GM06990 (cell line): ENCODE results near the gene TNS3.

ENCODE experiments used
- DNase-seq: peaks from one replicate; pipeline ENCODE4 v3.0.0-alpha.2; 2011; ENCODE audit not compliant: insufficient read length; ENCODE audit errors: extremely low read depth
- H3K27me3 ChIP-seq: replicated peaks from 2 replicates; pipeline ENCODE4 v1.6.0; 2011; ENCODE audit warnings: low read length; ENCODE audit not compliant: control insufficient read depth, insufficient read depth
- H3K36me3 ChIP-seq: 2 replicates; pipeline ENCODE4 v1.5.1; 2011; ENCODE audit warnings: low read length; ENCODE audit not compliant: control insufficient read depth, insufficient read depth
- H3K4me3 ChIP-seq: replicated peaks from 2 replicates; pipeline ENCODE4 v1.5.1; 2011; ENCODE audit warnings: low read depth, mild to moderate bottlenecking, control low read depth, low read length
- TF ChIP-seq, protein P1 (sequence below): IDR thresholded peaks from 2 replicates; pipeline ENCODE4 v1.5.1; 2011; ENCODE audit warnings: low read length, control low read depth, mild to moderate bottlenecking, inconsistent platforms; ENCODE audit not compliant: insufficient read depth, poor library complexity, severe bottlenecking

TNS3 gene

DNA sequence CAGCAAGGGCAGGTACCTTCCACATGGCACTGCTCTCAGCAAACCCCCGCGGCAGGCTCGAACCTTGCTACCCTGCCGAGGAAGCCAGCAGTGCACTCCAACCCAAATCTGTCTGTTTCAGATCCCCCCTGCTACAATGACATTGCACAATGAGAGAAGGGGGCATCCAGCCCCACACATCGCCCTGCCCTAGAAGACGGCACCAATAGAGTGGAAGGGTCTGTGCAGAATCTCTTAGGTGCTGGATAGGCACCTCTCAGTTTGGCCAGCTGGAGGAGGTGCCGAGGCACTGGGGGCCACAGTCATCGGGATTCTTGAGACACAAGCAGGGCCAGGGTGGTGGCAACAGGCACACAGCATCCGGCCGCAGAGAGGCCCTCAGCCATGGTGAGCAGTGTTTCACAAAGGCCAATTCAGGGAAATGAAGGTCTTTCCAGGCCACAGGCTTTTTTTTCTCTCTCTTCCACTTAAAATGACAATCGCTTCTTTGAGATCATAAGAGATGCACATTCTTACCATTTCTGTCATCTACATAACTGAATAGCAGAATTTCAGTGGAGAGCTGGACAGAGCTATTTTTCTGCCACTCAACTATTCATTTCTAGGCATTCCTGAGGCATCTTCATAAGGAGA, 281.3 kb downstream of the TNS3 start:
- no peak for DNase-seq
- H3K4me3 ChIP-seq, result no peak overlapping the region
- H3K36me3 ChIP-seq, result no peaks in the 10 kb centered on the region; the same call in 1 of the 2 replicates
- TF ChIP-seq, protein P1, sequence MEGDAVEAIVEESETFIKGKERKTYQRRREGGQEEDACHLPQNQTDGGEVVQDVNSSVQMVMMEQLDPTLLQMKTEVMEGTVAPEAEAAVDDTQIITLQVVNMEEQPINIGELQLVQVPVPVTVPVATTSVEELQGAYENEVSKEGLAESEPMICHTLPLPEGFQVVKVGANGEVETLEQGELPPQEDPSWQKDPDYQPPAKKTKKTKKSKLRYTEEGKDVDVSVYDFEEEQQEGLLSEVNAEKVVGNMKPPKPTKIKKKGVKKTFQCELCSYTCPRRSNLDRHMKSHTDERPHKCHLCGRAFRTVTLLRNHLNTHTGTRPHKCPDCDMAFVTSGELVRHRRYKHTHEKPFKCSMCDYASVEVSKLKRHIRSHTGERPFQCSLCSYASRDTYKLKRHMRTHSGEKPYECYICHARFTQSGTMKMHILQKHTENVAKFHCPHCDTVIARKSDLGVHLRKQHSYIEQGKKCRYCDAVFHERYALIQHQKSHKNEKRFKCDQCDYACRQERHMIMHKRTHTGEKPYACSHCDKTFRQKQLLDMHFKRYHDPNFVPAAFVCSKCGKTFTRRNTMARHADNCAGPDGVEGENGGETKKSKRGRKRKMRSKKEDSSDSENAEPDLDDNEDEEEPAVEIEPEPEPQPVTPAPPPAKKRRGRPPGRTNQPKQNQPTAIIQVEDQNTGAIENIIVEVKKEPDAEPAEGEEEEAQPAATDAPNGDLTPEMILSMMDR, result no peak
- no peaks in the 10 kb centered on the region for H3K27me3 ChIP-seq

DNA sequence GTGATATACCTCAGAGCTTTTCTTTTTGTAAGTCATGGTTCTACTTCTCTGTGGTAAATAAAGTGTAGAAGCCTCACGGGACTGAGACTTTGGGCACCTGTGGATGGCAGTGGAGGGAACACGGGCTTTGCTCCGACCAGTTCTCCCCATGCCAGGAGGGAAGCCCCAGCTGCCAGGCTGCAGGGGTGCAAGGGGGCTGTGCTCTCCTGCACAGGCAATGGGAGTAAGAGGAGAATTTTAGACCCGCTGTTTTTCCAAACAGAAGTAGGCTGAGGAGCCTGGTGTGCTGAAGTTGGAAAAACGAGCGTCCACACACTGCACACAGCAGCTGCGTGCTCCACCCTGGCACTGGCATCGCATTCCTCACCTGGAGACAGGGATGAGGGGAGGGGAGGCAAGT, 282.4 kb downstream of the TNS3 start:
- Histone ChIP-seq H3K36me3 (no peaks in the 10 kb centered on the region; the same call in 1 of the 2 replicates), H3K27me3 (no peaks in the 10 kb centered on the region), H3K4me3 (no peak overlapping the region)
- TF ChIP-seq, protein P1, result no peak
- DNase-seq, result no peak

DNA sequence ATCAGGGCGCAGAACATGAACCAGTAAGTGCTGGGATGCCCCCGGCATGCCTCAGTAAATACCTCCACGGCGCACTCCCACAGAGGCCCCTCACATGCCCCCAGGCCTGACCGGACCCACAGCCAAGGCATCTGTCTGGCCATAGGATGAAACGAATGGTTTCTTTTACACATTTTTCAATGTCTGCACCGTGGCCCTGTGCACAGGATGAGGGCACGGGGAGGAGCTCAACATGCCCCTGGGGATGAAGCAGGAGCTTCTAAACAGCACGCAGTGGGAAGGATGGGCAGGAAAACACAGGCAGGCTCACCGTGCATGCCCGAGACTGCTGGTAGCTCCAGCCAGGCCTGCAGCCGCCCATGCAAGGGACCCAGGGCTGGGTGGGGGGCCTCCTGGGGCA, 283.3 kb downstream of the TNS3 start:
- Histone ChIP-seq H3K27me3 (no peaks in the 10 kb centered on the region), H3K4me3 (no peak overlapping the region), H3K36me3 (no peaks in the 10 kb centered on the region; the same call in 1 of the 2 replicates)
- TF ChIP-seq, protein P1, result no peak
- DNase-seq, result no peak

DNA sequence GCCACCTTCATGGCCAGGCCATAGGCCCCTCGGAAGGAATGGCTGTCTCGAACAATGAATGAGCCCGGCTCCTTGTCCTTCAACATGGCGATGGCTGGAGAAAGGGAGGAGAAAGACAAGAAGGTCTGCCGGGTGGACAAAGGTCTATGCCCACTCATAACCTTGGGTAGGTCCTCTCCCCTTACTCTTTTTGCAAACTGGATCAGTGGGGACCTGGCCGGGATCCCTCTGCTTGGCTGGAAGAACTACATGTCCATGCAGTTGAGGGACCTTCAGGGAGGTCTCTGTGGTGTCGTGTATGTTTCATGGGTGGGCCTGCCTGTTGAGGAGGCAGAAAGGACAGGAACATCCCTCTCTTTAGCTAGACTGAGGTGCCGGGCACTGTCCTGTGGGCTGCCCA, 284.8 kb downstream of the TNS3 start:
- no peak for DNase-seq
- no peaks in the 10 kb centered on the region; the same call in 1 of the 2 replicates for H3K36me3 ChIP-seq
- TF ChIP-seq, protein P1, result no peak
- H3K27me3 ChIP-seq, result no peaks in the 10 kb centered on the region
- no peak overlapping the region for H3K4me3 ChIP-seq

DNA sequence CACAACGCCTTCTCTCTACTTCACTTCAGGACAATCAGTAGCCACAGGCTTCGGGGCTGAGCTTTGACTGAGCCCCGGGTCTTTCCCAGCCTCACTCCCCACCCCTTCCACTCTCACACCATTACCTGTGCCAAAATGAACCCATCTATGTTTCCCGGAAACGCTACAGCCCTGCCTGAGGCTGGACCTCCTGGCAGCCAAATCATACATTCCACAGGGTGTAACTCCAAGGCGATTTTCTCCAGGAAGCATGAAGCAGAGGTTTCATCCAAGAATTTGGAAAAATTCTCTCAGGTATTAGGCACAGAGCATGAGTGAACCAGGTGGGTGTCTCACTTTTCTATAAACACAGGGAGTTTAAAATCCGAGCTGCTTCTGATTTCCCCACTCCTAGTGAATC, 286.3 kb downstream of the TNS3 start:
- no peaks in the 10 kb centered on the region; the same call in 1 of the 2 replicates for H3K36me3 ChIP-seq
- H3K4me3 ChIP-seq, result no peak overlapping the region
- TF ChIP-seq, protein P1, result no peak
- H3K27me3 ChIP-seq, result no peaks in the 10 kb centered on the region
- DNase-seq, result no peak
